ENCODE measurements around the gene SKP1.

- TF ChIP-seq CTCF (IDR thresholded peaks at IDR 0.05) (no peak), POLR2AphosphoS5 (IDR thresholded peaks at IDR 0.05; ENCODE audit: insufficient read depth in 1 of 2, low read depth in 1 of 2) (no peak)
These were observed 6.7 kb upstream of the SKP1 start for GRCh38 chr5:134183481-134183880.
